Tibial nerve (tissue), 4 donors: ENCODE measurements around the gene PRDM2. TPM values are rescaled to one million over a fixed set of nuclear protein-coding genes. Genes with fewer than 3 reads are reported as not detected.
A peak's percentile ranks its signal among the peaks of the same experiment; 100 is the strongest.

Source experiments
- DNase-seq, 2 donors: peaks; one replicate each; pipeline ENCODE4 v3.0.0-alpha.2; 2019; ENCODE audit warnings: low spot score in 2 of 2
- H3K27ac ChIP-seq, 4 donors: fragments of 200-600 bp; sonication (generic) in 3 of 4; one replicate each; pipeline ENCODE4 v1.5.1; 2017 to 2019; ENCODE audit warnings: mild to moderate bottlenecking in 1 of 4
- H3K27me3 ChIP-seq, 2 donors: fragments of 200-600 bp; sonication (generic) in 1 of 2; one replicate each; pipeline versions ENCODE4 v1.5.1 to v1.6.0; 2017 to 2019
- H3K36me3 ChIP-seq, 3 donors: fragments of 200-600 bp; sonication (generic); one replicate each; pipeline ENCODE4 v1.5.1; 2018 to 2019
- H3K4me1 ChIP-seq, 4 donors: fragments of 200-600 bp; sonication (generic) in 3 of 4; one replicate each; pipeline ENCODE4 v1.5.1; 2017 to 2019
- H3K4me3 ChIP-seq, 4 donors: fragments of 200-600 bp; sonication (generic) in 3 of 4; one replicate each; pipeline ENCODE4 v1.5.1; 2017 to 2019; ENCODE audit warnings: mild to moderate bottlenecking in 1 of 4, moderate library complexity in 1 of 4
- H3K9me3 ChIP-seq, 4 donors: fragments of 200-600 bp; sonication (generic) in 3 of 4; one replicate each; pipeline ENCODE4 v1.5.1; 2017 to 2019
- EP300 ChIP-seq, 2 donors: sonication (generic); formaldehyde crosslinking; IDR thresholded peaks; one replicate each; pipeline ENCODE4 v1.6.1; 2017; ENCODE audit warnings: antibody characterized with exemption in 2 of 2, mild to moderate bottlenecking in 1 of 2
- POLR2A ChIP-seq, 2 donors: fragments of 450-650 bp; IDR thresholded peaks; one replicate each; pipeline ENCODE4 v1.6.1; 2017; ENCODE audit warnings: antibody characterized with exemption in 2 of 2, mild to moderate bottlenecking in 2 of 2, moderate library complexity in 2 of 2
- WGBS, 2 donors: methylation state at CpG; one replicate each; pipeline ENCODE4 v1.1.5; 2018; 5-methylcytosine and 5-hydroxymethylcytosine counted together
- total RNA-seq, 4 donors: library from RNA; depleted of rRNA; stranded (reverse); fragments of >200 nt; gene quantifications; one replicate each; pipeline ENCODE4 v1.1.0, GENCODE V29; 2016
- TF ChIP-seq, protein P1 (sequence below), 5 experiments: fragments of 200-600 bp in 3 of 5; fragments of 450-650 bp in 2 of 5; sonication (generic) in 3 of 5; IDR thresholded peaks; one replicate each; pipeline ENCODE4 v1.5.1; 2016 to 2019; ENCODE audit warnings: antibody characterized with exemption in 5 of 5, mild to moderate bottlenecking in 3 of 5, moderate library complexity in 2 of 5

PRDM2 gene
- total RNA-seq, 4 donors from 2014 or later, result 26.4 to 48.8 (median 46.5) TPM

DNA sequence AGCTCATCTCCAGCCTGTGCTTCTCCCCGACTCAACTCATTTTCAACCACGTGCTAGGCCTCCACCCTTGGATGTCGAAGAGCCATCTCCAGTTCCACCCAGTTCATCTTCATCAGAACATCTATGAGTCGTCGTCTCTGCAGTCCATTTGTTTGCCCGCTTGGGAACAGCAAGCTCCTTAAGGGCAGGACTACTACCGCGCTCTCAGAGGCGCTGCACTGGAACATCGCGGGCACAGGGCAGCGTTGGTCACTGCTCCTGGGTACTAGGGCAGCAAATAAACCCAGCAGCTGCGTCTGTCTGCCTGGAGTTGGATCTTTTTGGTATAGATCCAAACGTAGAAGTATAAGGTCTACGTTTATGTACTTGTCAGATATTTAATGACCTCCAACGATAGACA lies 478 bp upstream of the PRDM2 start:
- no peak for TF ChIP-seq EP300 (IDR thresholded peaks at IDR 0.05)
- TF ChIP-seq POLR2A (IDR thresholded peaks at IDR 0.05), result no peak
- TF ChIP-seq, protein P1, sequence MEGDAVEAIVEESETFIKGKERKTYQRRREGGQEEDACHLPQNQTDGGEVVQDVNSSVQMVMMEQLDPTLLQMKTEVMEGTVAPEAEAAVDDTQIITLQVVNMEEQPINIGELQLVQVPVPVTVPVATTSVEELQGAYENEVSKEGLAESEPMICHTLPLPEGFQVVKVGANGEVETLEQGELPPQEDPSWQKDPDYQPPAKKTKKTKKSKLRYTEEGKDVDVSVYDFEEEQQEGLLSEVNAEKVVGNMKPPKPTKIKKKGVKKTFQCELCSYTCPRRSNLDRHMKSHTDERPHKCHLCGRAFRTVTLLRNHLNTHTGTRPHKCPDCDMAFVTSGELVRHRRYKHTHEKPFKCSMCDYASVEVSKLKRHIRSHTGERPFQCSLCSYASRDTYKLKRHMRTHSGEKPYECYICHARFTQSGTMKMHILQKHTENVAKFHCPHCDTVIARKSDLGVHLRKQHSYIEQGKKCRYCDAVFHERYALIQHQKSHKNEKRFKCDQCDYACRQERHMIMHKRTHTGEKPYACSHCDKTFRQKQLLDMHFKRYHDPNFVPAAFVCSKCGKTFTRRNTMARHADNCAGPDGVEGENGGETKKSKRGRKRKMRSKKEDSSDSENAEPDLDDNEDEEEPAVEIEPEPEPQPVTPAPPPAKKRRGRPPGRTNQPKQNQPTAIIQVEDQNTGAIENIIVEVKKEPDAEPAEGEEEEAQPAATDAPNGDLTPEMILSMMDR (IDR thresholded peaks at IDR 0.05), result no peak
- no peak for DNase-seq
- H3K27ac ChIP-seq, result peak overlapping the region; percentile 89 to 99 (median 96)

DNA sequence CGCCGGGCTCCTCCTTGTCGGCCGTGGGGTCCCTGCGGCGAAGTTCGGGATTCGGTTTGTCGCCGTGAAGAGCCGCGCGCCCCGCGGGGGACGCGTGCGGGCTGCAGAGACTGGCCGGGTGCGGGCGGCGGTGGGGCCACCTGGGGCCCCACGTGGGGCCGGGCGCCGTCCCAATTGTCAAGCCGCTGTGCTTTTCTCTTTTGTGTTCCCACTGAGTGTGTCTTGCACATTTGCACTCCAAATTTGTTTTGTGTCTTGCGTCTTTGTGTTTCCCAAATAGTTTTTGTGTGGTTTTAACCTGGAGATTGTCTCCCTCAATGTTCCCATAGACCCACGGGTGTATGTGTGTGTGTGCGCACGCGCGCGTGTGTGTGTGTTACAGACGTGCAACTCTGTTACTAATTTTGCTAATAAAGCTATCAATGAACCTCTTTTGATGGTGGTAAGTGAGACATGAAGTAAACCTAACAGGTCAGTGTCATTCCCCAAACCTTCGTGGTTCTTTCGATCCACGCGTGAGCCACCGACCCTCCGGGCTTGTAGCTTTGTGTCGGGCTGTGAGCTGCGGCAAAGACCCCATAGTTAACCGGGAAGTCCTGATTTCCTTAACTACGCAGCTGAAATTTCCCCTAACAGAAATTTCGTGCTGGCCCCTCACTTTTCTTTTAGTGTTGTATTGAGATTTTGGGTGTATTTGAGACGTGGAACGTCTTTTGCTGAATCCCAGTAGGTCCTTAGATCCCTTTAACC lies 708 bp downstream of the PRDM2 start:
- H3K9me3 ChIP-seq, result no peaks in the 10 kb centered on the region
- peak in 1 of 2 donors; percentile 24 for TF ChIP-seq EP300 (IDR thresholded peaks at IDR 0.05)
- TF ChIP-seq, protein P1 (IDR thresholded peaks at IDR 0.05), result no peak
- peak overlapping the region; percentile 32 to 90 (median 75) for H3K4me3 ChIP-seq
- H3K36me3 ChIP-seq, result no peaks in the 10 kb centered on the region
- peaks cover 0 to 54% (median 9%) of the 10 kb centered on the region in 4 donors for H3K4me1 ChIP-seq
- peaks cover 0 to 3% of the 10 kb centered on the region in 2 donors for H3K27me3 ChIP-seq
- 8 to 12% methylated on average over 31 to 37 of the region's 48 CpGs for WGBS, 2 donors
- H3K27ac ChIP-seq, result peak overlapping the region; percentile 79 to 98 (median 92)
- DNase-seq, result peak in 1 of 2 donors; percentile 44

More for the DNA sequence above, 478 bp upstream of the PRDM2 start:
- Histone ChIP-seq H3K4me1 (peaks cover 0 to 46% (median 9%) of the 10 kb centered on the region in 4 donors), H3K4me3 (peak overlapping the region; percentile 75 to 91 (median 82)), H3K27me3 (peaks cover 0 to 5% of the 10 kb centered on the region in 2 donors), H3K9me3 (no peaks in the 10 kb centered on the region), H3K36me3 (no peaks in the 10 kb centered on the region)
- WGBS, 2 donors, result 63 to 66% methylated on average over 16 of the region's 16 CpGs

DNA sequence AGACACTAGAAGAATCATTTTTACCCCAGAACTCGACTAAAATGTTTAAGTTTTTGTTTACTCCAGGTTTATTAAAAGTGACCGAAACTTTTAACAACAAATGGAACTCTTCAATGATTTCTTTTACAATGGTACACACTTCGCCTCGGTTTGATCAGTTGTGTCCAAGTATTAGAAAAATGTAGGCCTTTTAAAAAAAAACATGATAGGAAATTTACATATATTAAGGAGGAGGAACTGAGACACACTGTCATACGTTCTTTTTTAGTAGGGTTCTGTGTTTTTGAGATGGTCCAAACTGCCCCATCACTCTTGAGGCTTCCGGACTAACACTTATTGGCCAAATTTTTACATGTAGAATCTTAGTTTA lies 1.3 kb downstream of the PRDM2 start:
- peak overlapping the region; percentile 79 to 98 (median 92) for H3K27ac ChIP-seq
- H3K4me3 ChIP-seq, result peak overlapping the region; percentile 32 to 90 (median 75)
- no peak for DNase-seq
- H3K36me3 ChIP-seq, result no peaks in the 10 kb centered on the region
- WGBS, 2 donors, result 43 to 44% methylated on average over 6 of the region's 6 CpGs
- H3K9me3 ChIP-seq, result no peaks in the 10 kb centered on the region
- no peaks in the 10 kb centered on the region for H3K27me3 ChIP-seq
- H3K4me1 ChIP-seq, result peaks cover 0 to 58% (median 9%) of the 10 kb centered on the region in 4 donors
- TF ChIP-seq POLR2A (IDR thresholded peaks at IDR 0.05), result no peak
- TF ChIP-seq, protein P1 (IDR thresholded peaks at IDR 0.05), result no peak
- TF ChIP-seq EP300 (IDR thresholded peaks at IDR 0.05), result no peak

DNA sequence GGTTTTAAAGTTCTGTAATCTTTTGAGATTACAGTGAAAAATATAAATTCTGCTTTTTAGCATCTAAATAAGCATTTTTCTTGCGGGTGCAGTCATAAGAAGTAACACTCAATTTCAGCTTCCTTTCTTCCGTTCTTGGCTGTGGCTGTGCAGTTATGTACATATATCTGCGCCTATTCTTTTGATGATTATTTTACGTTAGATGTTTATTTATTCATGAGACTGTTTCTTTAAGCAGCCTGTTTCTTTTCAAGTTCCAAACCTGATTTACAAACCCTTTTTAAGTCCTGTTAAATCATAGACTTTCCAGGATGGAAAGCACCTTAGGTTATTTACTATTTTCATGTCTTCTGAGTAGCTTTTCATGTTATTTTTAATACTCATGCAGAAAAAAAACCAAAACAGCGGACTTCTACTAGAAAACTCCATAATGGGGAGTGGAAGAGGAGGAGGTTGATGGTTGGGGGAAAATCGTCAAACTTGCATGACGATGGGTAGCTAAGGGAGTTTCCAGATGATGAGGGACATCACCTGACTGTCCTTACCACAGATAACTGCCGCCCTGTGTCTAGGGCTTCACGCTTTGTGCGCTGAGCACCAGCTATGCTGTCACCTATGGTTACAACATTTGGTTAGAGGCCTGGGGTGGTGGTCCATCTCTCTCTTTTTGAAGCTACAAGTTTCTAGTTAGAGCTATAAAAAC lies 2.6 kb downstream of the PRDM2 start:
- Histone ChIP-seq H3K4me3 (no peak overlapping the region), H3K9me3 (no peaks in the 10 kb centered on the region), H3K36me3 (no peaks in the 10 kb centered on the region), H3K27me3 (no peaks in the 10 kb centered on the region), H3K4me1 (peaks cover 0 to 68% (median 9%) of the 10 kb centered on the region in 4 donors), H3K27ac (peak overlapping the region in 1 of 4 donors; percentile 98)
- 81 to 88% methylated on average over 10 of the region's 10 CpGs for WGBS, 2 donors
- TF ChIP-seq, protein P1 (IDR thresholded peaks at IDR 0.05), result no peak
- TF ChIP-seq POLR2A (IDR thresholded peaks at IDR 0.05) (no peak), EP300 (IDR thresholded peaks at IDR 0.05) (no peak)
- no peak for DNase-seq

DNA sequence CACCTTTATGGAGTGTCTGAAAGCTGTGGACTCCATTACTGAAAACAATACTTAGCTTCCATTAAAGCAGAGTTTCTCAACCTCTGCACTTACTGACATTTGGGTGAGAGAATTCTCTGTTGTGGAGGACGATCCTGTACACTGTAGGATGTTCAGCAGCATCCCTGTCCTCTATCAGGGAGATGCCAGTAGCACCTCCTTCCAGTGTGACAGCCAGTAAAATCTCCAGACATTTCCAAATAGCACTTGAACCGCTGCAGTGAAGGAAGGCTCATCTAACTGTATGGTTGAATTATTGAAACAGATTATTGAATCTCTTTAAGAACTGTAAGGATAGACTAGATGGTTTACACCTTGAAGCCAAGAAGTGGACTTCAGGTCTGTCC lies 3.1 kb downstream of the PRDM2 start:
- 53 to 72% methylated on average over 2 of the region's 2 CpGs for WGBS, 2 donors
- Histone ChIP-seq H3K36me3 (no peaks in the 10 kb centered on the region), H3K27ac (peak overlapping the region in 1 of 4 donors; percentile 48), H3K27me3 (no peaks in the 10 kb centered on the region), H3K4me1 (peaks cover 0 to 69% (median 9%) of the 10 kb centered on the region in 4 donors), H3K4me3 (no peak overlapping the region), H3K9me3 (no peaks in the 10 kb centered on the region)
- DNase-seq, result no peak
- TF ChIP-seq, protein P1 (IDR thresholded peaks at IDR 0.05), result no peak
- TF ChIP-seq EP300 (IDR thresholded peaks at IDR 0.05), result no peak
- TF ChIP-seq POLR2A (IDR thresholded peaks at IDR 0.05), result no peak
